PC-3 (cell line): ENCODE measurements around the gene SLC48A1. TPM values are rescaled to one million over a fixed set of nuclear protein-coding genes. Genes with fewer than 3 reads are reported as not detected.

Experiments
- ATAC-seq: fragments of 200-7000 bp; cut with Tn5 transposase; 2 replicates; pipeline ENCODE4 v1.9.1; 2020; ENCODE audit warnings: mild to moderate bottlenecking, moderate library complexity
- BruUV-seq: library from RNA; stranded (reverse); fragments of 400-500 nt; replicated peaks from 2 replicates; lab custom pipeline; 2021; lab: Mats Ljungman, UMichigan
- CTCF ChIA-PET: fragments of 300-600 bp; sonication (Branson Sonifier 250); formaldehyde crosslinking; loops from one replicate; lab custom pipeline; 2022; ENCODE audit warnings: antibody characterized with exemption; lab: Charles Lee
- POLR2A ChIA-PET: fragments of 300-600 bp; sonication (Branson Sonifier 250); formaldehyde crosslinking; loops from one replicate; lab custom pipeline; 2022; ENCODE audit warnings: antibody characterized with exemption; ENCODE audit not compliant: unreplicated experiment; lab: Charles Lee
- DNase-seq: peaks from one replicate; pipeline ENCODE4 v3.0.0-alpha.2; 2015
- H2AFZ ChIP-seq: fragments of 300-600 bp; sonication (generic); 2 replicates; pipeline ENCODE4 v1.6.0; 2016; ENCODE audit warnings: antibody characterized with exemption, low read length
- H3F3A ChIP-seq: fragments of 300-600 bp; sonication (generic); one replicate; pipeline ENCODE4 v1.6.0; 2017; ENCODE audit warnings: antibody characterized with exemption, low read length, control low read depth, mild to moderate bottlenecking; ENCODE audit not compliant: unreplicated experiment
- H3K27ac ChIP-seq: fragments of 300-600 bp; sonication (generic); 2 replicates; pipeline ENCODE4 v1.5.1; 2016; ENCODE audit warnings: mild to moderate bottlenecking, low read length
- H3K27me3 ChIP-seq: fragments of 300-600 bp; sonication (generic); 2 replicates; pipeline ENCODE4 v1.6.1; 2016; ENCODE audit warnings: low read length, mixed read lengths
- H3K36me3 ChIP-seq: fragments of 300-600 bp; sonication (generic); 2 replicates; pipeline ENCODE4 v1.6.1; 2016; ENCODE audit warnings: low read depth, mixed run types, low read length, mixed read lengths
- H3K4me1 ChIP-seq: fragments of 300-600 bp; sonication (generic); 2 replicates; pipeline ENCODE4 v1.5.1; 2016; ENCODE audit warnings: low read length; ENCODE audit not compliant: insufficient read depth
- H3K4me2 ChIP-seq: fragments of 300-600 bp; sonication (generic); 2 replicates; pipeline ENCODE4 v1.6.0; 2016; ENCODE audit warnings: low read length
- H3K4me3 ChIP-seq: fragments of 300-600 bp; sonication (generic); 2 replicates; pipeline ENCODE4 v1.5.1; 2016; ENCODE audit warnings: mild to moderate bottlenecking, low read length, mixed read lengths
- H3K79me2 ChIP-seq: fragments of 300-600 bp; sonication (generic); 2 replicates; pipeline ENCODE4 v1.6.1; 2017; ENCODE audit warnings: low read length, mixed read lengths
- H3K9ac ChIP-seq: fragments of 300-600 bp; sonication (generic); 2 replicates; pipeline ENCODE4 v1.6.0; 2016; ENCODE audit warnings: mild to moderate bottlenecking, low read length
- H3K9me2 ChIP-seq: fragments of 300-600 bp; sonication (generic); replicated peaks from 2 replicates; pipeline ENCODE4 v1.6.1; 2016; ENCODE audit warnings: mixed run types, low read length, mixed read lengths
- H3K9me3 ChIP-seq: fragments of 300-600 bp; sonication (generic); 2 replicates; pipeline ENCODE4 v1.6.1; 2016; ENCODE audit warnings: low read length, mixed read lengths
- H4K20me1 ChIP-seq: fragments of 300-600 bp; sonication (generic); 2 replicates; pipeline ENCODE4 v1.6.1; 2016; ENCODE audit warnings: low read length, mixed read lengths
- CTCF ChIP-seq: fragments of 300-600 bp; sonication (generic); conservative IDR thresholded peaks from 2 replicates; pipeline ENCODE4 v1.5.1; 2017; ENCODE audit warnings: antibody characterized with exemption, low read depth, mild to moderate bottlenecking, low read length
- EZH2 ChIP-seq: fragments of 300-600 bp; sonication (generic); IDR thresholded peaks from one replicate; pipeline ENCODE4 v1.6.1; 2017; ENCODE audit warnings: antibody characterized with exemption, mild to moderate bottlenecking, low read length; ENCODE audit not compliant: unreplicated experiment
- EZH2phosphoT487 ChIP-seq: fragments of 300-600 bp; sonication (generic); IDR thresholded peaks from 2 replicates; pipeline ENCODE4 v1.6.1; 2018; ENCODE audit warnings: mild to moderate bottlenecking, antibody characterized with exemption, low read length, borderline replicate concordance
- intact Hi-C: fragments of 100-400 bp; cut with micrococcal nuclease; formaldehyde crosslinking; loops from 2 replicates; pipeline ENCODE4 v1.9.0; 2023
- total RNA-seq: library from RNA; depleted of rRNA; stranded (reverse); fragments of >200 nt; gene quantifications from 2 replicates; pipeline ENCODE4 v1.2.3, GENCODE V29; 2014

Gene SLC48A1
- total RNA-seq, 1 experiment from 2014 or later = 21.4 TPM

GRCh38 chr12:47785887-47786661, 13.0 kb downstream of the SLC48A1 start:
- Histone ChIP-seq H3K4me1 (no peaks in the 10 kb centered on the region), H3K27me3 (no peaks in the 10 kb centered on the region), H3K9me2 (no peaks in the 10 kb centered on the region), H3K79me2 (no peaks in the 10 kb centered on the region), H3K9me3 (no peaks in the 10 kb centered on the region), H3K4me3 (no peak overlapping the region), H3K9ac (no peak overlapping the region), H3K27ac (no peak overlapping the region), H4K20me1 (no peaks in the 10 kb centered on the region), H2AFZ (no peak overlapping the region), H3K36me3 (peaks cover 63% of the 10 kb centered on the region), H3F3A (no peaks in the 10 kb centered on the region), H3K4me2 (no peak overlapping the region)
- intact Hi-C loops = no loop called here
- no TSS peak for BruUV-seq
- no peak for ATAC-seq
- POLR2A ChIA-PET = no interaction called here
- TF ChIP-seq EZH2 (no peak), EZH2phosphoT487 (no peak), CTCF (no peak)
- CTCF ChIA-PET = no interaction called here
- no peak for DNase-seq

GRCh38 chr12:47786662-47787280, 13.7 kb downstream of the SLC48A1 start:
- Histone ChIP-seq H3K27ac (no peak overlapping the region), H3K36me3 (peaks cover 65% of the 10 kb centered on the region), H3K9me3 (no peaks in the 10 kb centered on the region), H2AFZ (no peak overlapping the region), H3K4me2 (no peak overlapping the region), H3K9ac (no peak overlapping the region), H3F3A (no peaks in the 10 kb centered on the region), H3K27me3 (no peaks in the 10 kb centered on the region), H3K4me1 (no peaks in the 10 kb centered on the region), H3K4me3 (no peak overlapping the region), H3K9me2 (no peaks in the 10 kb centered on the region), H3K79me2 (no peaks in the 10 kb centered on the region), H4K20me1 (no peaks in the 10 kb centered on the region)
- no TSS peak for BruUV-seq
- TF ChIP-seq CTCF = no peak
- no peak for TF ChIP-seq EZH2
- ATAC-seq (no peak), DNase-seq (no peak)
- ChIA-PET POLR2A (no interaction called here), CTCF (no interaction called here)
- intact Hi-C loops = no loop called here
